ENCODE results near the gene ST3GAL5.
A peak's percentile ranks its signal among the peaks of the same experiment; 100 is the strongest.
"Not testable (repeated sequence)": the region's sequence is repeated elsewhere in the genome, so short reads cannot be mapped to it uniquely, and the experiment has no call there.

The ST3GAL5 gene

DNA sequence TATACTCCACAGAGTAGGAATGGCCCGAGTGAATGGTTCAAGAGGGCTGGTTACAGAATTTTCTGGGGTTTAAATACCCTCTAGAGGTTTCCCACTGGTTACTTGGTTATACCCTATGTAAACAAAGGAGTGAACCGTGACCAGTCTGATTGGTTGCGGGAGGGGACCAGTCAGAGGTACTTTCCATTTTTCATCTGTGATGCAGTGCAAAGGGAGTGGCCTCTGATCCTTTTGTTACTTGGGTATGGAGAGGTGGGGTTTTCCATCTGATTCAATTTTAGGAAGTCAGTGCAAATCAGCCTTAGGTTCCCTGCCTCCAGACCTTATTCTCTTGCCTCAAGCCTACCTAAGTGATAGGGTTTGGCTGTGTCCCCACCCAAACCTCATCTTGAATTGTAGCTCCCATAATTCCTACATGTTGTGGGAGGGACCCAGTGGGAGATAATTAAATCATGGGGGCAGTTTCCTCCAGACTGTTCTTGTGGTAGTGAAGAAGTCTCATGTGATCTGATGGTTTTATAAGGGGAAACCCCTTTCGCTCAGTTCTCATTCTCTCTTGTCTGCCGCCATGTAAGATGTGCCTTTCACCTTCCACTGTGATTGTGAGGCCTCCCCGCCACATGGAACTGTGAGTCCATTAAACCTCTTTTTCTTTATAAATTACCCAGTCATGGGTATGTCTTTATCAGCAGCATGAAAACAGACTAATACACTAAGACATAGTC, 5.9 kb upstream of the ST3GAL5 start:
- DNase-seq (ENCODE audit: insufficient read length, low spot score); FAIRE-seq: not testable (repeated sequence)

GRCh38 chr2:85893428-85894258, 4.9 kb upstream of the ST3GAL5 start:
- FAIRE-seq = no peak
- DNase-seq (ENCODE audit: insufficient read length, low spot score) = no peak

DNA sequence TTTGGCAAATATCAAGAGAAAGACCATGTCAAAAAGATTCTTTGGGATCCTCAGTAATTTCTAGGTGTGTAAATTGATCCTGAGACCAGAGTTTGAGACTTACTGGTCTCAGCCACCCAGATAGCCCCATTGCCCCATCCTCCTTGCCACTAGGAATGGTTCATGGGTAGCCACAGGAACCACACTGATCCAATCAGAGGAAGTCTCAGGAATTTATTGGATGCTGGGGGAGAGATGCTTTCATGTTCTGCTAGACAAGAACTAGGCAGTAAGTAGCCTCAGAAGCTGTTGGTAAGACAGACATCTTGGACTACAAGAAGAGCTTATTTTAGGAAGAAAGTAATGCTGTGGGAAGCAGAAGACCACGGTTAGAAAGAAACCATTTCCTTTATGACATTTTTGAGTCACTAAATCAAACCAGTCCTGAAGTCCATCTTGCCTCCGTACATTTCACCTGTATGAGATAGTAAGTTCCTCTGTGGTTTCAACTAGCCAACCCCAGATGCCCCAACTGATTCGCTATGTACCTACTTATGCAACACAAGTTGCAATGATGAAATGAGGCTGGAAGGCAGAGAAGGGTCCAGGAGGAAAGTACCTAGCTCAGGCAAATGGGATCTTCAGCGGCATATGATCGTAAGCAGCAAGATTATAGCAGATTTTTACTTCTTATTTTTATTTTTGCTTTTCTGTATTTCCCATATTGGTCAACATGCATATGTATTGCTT, 3.6 kb upstream of the ST3GAL5 start:
- FAIRE-seq (no peak), DNase-seq (ENCODE audit: insufficient read length, low spot score) (no peak)

DNA sequence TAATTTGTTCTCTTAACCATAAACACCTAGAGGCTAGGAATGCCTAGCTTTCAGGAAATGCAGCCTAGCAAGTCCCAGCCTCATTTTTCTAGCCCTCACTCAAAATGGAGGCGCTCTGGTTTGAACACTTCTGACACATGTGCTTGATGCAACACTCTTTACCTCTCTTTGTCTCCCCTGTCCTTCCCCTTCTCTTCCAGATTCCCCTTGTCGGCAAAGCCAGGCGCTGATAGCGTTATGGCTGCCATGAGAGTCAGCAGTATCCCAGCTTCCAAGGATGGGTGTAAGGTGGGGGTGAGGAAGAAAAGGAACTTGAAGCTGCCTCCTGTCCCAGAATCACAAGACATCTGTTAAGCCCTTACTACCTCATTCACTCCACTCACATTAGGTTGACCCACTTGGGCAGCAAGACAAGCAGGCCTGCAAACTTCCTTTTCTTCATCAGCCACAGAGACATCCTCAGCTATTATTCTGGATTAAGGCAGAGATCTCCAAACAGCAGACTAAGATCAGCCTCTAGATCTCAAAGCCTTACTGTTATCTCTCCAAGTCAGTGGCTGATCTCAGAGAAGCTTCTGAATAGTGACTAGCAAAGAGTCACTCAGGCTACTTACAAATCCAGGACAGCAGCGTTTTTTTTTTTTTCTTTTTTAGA, 1.9 kb upstream of the ST3GAL5 start:
- FAIRE-seq (no peak), DNase-seq (ENCODE audit: insufficient read length, low spot score) (no peak)

GRCh38 chr2:85889627-85890281, 964 bp upstream of the ST3GAL5 start:
- DNase-seq (ENCODE audit: insufficient read length, low spot score) (no peak), FAIRE-seq (no peak)

DNA sequence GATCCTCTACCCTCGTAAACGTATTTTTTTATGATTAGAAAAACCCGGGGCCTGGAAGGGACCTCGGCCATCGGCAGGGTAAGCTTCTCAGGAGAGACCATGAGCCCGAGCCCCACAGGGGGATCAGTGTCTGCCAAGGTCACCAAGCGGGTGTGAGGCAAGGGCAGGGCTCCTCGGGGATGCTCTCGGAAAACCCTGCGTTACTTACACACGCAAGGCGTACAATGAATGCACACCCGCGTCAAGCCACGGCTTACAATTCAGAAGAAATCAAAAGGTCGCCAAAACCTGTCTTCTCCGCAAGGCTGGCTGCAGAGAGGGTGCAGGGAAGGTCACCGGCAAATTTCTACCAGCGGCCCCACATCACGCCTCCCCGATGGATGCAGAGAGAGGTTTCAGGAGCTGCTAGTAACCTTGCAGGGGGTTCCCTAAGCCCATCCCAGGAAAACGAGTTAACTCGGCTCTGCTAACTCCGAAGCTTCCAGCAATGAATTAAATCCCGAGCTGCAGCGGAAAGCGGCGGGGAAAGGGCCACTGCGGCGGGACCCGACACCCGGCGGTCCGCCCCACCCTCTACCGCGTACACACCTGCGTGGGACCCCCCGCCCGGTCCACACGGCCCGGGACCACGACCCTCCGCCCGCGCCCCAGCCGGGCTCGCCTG, 638 bp downstream of the ST3GAL5 start:
- DNase-seq (ENCODE audit: insufficient read length, low spot score) (no peak), FAIRE-seq (no peak)

GRCh38 chr2:85887566-85888019, 1.2 kb downstream of the ST3GAL5 start:
- peak; percentile 21 for FAIRE-seq
- DNase-seq (ENCODE audit: insufficient read length, low spot score) = no peak

- DNase-seq (ENCODE audit: insufficient read length, low spot score) (no peak), FAIRE-seq (no peak)
Observed at GRCh38 chr2:85886590-85886989, 2.2 kb downstream of the ST3GAL5 start.

- DNase-seq (ENCODE audit: insufficient read length, low spot score) = no peak
- FAIRE-seq = no peak
Observed at GRCh38 chr2:85886141-85886540, 2.6 kb downstream of the ST3GAL5 start.

DNA sequence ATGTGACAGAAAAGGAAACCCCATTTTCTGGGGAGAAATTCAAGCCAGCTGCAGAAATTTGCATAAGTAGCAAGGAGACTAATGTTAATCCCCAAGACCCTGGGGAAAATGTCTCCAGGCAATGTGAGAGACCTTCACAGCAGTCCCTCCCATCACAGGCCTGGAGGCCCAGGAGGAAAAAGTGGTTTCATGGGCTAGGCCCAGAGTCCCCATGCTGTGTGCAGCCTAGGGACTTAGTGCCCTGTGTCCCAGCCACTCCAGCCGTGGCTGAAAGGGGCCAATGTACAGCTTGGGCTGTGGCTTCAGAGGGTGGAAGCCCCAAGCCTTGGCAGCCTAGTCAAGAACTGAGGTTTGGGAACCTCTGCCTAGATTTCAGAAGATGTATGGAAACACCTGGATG, 7.0 kb downstream of the ST3GAL5 start:
- DNase-seq (ENCODE audit: insufficient read length, low spot score); FAIRE-seq: not testable (repeated sequence)

- not testable (repeated sequence) for FAIRE-seq; DNase-seq (ENCODE audit: insufficient read length, low spot score)
Observed at GRCh38 chr2:85880716-85881328, 8.0 kb downstream of the ST3GAL5 start.

DNA sequence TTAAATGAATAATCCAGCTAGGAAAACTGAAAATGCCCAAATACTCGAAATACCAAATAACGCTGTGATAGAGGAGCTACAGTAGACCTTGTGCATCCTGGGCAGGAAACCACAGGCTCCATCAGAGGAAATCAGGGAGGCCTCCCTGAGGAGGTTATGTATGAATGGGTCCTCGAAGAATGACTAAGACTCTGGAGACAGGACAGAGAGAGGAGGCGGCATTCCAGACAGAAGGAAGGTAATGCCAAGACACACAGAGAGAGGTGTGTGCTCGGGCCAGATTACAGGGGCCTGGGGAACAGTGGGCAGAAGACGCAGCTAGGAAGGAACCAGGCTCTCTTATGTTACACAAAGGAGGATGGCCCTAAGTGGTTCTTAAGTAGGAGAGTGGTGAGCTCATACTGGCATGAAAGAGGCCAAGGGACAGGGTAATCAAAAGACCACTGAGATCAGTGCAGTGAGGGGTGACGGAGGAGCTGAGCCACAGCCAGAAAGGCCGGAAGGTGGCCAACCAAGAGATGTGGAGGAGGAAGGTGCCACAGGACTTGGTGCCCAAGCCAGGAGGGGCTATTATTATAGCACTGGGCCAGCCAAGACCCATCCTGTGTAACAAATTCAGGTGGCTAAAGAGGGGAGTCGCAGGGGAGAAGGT, 9.9 kb downstream of the ST3GAL5 start:
- no peak for FAIRE-seq
- no peak for DNase-seq (ENCODE audit: insufficient read length, low spot score)

GRCh38 chr2:85875350-85876050, 13.3 kb downstream of the ST3GAL5 start:
- no peak for DNase-seq (ENCODE audit: insufficient read length, low spot score)

GRCh38 chr2:85873679-85874078, 15.1 kb downstream of the ST3GAL5 start:
- FAIRE-seq (no peak), DNase-seq (ENCODE audit: insufficient read length, low spot score) (no peak)

More at GRCh38 chr2:85875350-85876050, 13.3 kb downstream of the ST3GAL5 start:
- no peak for FAIRE-seq

DNA sequence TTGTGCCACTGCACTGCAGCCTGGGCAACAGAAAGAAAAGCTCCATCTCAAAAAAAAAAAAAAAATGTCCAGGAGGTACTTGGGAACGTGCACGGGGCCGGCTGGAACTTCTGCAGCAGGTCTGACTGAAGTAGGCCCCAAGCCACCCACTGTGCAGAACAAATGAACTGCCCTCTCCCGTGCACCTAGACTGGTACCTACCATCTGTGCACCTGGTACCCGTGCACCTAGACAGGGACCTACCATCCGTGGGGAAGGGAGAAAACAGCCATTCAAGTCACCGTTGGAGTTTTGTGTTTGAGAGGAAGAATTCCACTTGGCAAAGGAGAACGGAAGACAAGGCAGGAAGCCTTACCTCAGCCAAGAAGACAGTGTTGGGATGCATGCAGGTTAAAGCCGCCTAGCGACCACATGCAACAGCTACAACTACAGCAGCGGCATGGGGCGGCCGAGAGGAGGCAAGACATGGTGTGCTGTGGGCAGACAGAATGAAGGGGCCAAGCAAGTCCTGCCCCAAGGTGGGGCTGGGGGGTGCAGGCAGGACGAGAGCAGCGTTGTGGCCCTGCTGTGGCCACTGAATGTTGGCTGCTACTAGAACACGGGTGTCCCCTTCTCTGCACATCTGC, 16.1 kb downstream of the ST3GAL5 start:
- DNase-seq (ENCODE audit: insufficient read length, low spot score) = no peak
- no peak for FAIRE-seq

GRCh38 chr2:85871494-85872164, 17.2 kb downstream of the ST3GAL5 start:
- no peak for FAIRE-seq
- DNase-seq (ENCODE audit: insufficient read length, low spot score) = no peak

- no peak for DNase-seq (ENCODE audit: insufficient read length, low spot score)
- no peak for FAIRE-seq
Observed at GRCh38 chr2:85868822-85869221, 20.0 kb downstream of the ST3GAL5 start.

Data from GM19239 (cell line).